ENCODE data around the gene ATF6. TPM values are rescaled to one million over a fixed set of nuclear protein-coding genes. Genes with fewer than 3 reads are reported as not detected.
"Not testable (repeated sequence)": the region's sequence is repeated elsewhere in the genome, so short reads cannot be mapped to it uniquely, and the experiment has no call there.

Gene ATF6, protein sequence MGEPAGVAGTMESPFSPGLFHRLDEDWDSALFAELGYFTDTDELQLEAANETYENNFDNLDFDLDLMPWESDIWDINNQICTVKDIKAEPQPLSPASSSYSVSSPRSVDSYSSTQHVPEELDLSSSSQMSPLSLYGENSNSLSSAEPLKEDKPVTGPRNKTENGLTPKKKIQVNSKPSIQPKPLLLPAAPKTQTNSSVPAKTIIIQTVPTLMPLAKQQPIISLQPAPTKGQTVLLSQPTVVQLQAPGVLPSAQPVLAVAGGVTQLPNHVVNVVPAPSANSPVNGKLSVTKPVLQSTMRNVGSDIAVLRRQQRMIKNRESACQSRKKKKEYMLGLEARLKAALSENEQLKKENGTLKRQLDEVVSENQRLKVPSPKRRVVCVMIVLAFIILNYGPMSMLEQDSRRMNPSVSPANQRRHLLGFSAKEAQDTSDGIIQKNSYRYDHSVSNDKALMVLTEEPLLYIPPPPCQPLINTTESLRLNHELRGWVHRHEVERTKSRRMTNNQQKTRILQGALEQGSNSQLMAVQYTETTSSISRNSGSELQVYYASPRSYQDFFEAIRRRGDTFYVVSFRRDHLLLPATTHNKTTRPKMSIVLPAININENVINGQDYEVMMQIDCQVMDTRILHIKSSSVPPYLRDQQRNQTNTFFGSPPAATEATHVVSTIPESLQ
- total RNA-seq = 12.6 TPM
- long read RNA-seq, full-length matches to known transcripts = 4 of 9 reads
- long read RNA-seq, partial matches to known transcripts = 3 of 9 reads
- long read RNA-seq, other reads (novel, unspliced or antisense) = 2 of 9 reads

DNA sequence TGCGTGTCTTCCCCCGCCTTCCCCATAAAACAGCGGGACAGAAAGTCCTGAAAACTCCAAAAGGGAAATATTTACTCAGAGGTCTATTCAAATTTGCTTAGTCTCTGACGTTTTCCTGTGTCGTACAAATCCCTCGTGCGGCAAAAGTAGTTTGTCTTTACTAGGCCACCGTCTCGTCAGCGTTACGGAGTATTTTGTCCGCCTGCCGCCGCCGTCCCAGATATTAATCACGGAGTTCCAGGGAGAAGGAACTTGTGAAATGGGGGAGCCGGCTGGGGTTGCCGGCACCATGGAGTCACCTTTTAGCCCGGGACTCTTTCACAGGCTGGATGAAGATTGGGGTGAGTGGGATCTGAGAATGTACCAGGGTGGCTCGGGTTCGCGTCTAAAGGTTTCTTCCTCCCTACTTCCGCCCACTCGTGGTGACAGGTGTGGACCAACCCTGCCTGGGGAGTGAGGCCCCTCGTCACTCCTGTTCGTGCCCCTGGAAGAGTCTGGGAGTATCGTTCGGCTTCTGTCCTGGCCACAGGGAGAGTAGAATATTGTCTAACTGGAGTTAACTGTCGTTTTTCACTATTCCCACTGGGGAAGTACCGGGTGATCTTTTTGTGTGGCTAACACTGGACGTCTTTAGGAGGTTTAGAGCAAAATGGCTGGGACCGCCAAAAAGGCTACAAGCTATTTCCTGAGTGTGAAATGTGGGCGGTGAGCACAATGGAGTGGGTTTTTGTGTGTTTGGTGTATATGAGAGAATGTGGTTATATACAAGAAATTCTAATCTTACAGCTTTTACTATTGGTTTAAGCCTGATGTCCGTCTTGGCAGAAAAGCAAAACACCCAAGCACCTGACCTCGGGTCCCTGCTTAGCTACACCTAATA is at the start of gene ATF6:
ATF6 (plus strand) TSS at position 219 of the 880 bp plus-strand sequence; CDS start at position 260, 41 bp downstream.
- intact Hi-C loops (cut with DNase I) = loop anchor here (1.0 kb wide), 1 partner anchor 17 kb away; the partner anchor contains the start of gene DUSP12
- DNase-seq (ENCODE audit: missing footprints) (peak; percentile 89), ATAC-seq (peak; percentile 89)

GRCh38 chr1:161718559-161719324 is 47.4 kb upstream of the ATF6 start:
- ATAC-seq (no peak), DNase-seq (ENCODE audit: missing footprints) (no peak)
- intact Hi-C loops (cut with DNase I) = no loop called here

DNA sequence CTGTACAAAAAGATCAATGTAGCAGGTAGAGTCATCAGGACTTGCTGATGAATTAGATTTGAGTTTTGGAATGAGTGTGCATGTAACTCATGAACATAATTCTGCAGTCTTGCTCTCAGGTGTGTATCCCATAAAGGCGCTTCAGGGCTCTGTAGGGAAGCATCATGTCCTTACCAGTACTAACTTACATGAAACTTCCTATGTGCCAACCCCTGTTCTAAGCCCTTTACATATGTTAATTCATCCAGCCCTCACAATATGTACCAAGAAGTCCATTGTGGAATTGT is 46.9 kb upstream of the ATF6 start:
- ATAC-seq = no peak

DNA sequence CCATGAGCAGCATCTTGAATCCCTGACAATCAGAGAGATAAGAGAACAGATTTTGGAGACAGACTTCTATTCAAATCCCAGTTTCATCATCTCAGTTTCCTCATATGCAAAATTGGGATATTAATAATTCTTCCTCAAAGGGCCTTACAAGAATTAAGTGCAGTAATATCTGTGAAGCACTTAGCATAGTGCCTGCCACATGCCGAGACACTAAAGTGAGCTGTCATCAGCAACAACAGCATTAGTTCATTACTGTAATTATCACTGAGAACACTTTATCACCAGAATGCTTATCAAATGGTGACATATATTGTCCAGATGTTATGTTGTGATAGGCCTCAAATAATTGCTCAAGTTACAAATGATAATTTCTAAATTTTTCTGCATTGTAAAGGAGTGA is 45.7 kb upstream of the ATF6 start:
- ATAC-seq (no peak), DNase-seq (ENCODE audit: missing footprints) (no peak)
- intact Hi-C loops (cut with DNase I) = no loop called here

More for the DNA sequence above, 46.9 kb upstream of the ATF6 start:
- intact Hi-C loops (cut with DNase I) = no loop called here
- no peak for DNase-seq (ENCODE audit: missing footprints)

DNA sequence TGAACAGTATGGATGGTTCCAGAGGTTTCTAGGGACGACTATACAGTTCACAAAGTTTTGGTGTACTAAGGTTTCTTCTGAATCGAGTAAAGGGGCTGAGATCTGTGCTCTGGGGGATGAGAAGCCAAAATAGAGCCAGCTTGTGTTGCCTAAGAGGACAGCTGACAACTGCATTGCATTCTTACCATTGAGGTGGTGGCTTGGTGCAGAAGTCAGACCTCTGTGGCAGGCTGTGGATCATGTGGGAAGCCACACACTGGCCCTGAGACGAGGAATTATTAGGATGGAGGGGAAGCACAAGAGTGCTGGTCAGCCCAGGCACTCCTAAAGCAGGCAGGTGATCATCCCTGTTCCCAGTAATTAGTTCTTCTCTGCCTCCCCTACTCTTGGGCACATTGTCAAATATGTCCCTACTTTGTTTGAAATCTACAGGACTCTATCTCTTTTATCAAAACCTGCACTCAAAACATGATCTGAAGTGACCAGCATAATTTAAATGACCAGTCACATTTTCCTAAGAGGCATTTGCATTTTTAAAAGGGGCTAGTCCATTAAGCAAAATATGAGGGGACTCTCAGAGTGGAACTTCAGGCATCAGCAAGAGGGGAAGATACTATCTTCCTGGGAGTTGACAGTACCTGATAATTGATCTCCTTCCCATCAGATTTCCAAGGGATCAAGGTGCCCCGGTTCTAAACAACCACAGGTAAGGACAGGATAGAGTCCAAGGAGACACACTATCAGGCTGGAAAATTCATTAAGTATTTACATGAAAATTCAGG is 45.0 kb upstream of the ATF6 start, which contains the start of gene FCRLB:
FCRLB (plus strand) TSS at position 589 of the 782 bp plus-strand sequence. CDS start 1,129 bp downstream, outside the sequence.
- DNase-seq (ENCODE audit: missing footprints) (no peak), ATAC-seq (no peak)
- intact Hi-C loops (cut with DNase I) = no loop called here

DNA sequence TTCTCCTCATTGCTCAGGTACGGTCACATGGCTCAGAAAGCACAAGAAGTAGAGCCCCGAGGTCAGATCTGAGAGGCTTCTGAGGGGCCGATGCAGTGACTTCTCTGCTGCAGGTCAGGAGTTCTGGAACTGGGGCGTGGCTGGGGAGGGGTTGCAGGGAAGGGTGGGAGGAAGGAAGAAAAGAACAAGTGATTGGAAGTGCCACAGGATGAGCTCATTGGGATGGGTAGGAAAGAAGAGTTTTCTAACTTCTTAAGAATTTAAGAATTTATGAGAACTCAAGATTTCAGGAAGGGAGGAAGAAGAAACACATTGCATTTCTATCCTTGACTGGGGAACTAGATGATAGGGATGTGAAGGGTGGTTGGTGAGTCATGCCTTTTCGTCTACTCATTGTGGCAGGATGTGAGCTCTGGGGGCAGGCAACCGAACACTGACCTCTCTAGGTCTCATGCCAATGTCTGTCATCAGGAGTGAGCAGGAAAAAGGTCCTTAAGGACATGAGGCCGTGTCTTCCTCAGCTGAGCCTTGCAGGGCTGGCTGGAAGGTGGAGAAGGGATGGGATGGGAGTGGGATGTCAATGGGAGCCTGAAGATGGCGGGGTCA is 44.3 kb upstream of the ATF6 start:
- intact Hi-C loops (cut with DNase I) = no loop called here
- ATAC-seq (no peak), DNase-seq (ENCODE audit: missing footprints) (no peak)

DNA sequence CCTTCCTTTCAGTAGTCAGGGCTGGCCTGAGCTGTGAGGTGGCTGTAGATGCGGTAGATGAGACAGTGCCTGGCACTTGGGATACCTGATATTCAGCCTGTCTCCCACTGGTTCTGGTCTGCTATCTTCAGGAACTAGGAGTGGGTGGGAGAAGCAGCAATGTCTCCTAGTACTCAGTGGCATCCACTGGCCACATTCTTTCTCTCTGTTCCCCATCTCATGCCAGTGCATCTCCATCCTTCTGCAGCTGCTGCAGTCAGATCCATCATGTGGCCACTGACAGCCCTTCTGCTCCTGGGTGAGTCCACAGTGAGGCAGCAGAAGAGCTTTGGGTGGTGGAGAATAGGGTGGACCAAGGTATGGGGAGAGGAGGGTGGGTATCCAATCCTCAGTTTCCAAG is 43.7 kb upstream of the ATF6 start:
- intact Hi-C loops (cut with DNase I) = no loop called here
- ATAC-seq = no peak
- no peak for DNase-seq (ENCODE audit: missing footprints)

GRCh38 chr1:161723459-161724141 is 42.5 kb upstream of the ATF6 start:
- no peak for DNase-seq (ENCODE audit: missing footprints)
- intact Hi-C loops (cut with DNase I) = no loop called here
- ATAC-seq = no peak

GRCh38 chr1:161725258-161725907 is 40.7 kb upstream of the ATF6 start:
- ATAC-seq; intact Hi-C loops (cut with DNase I); DNase-seq (ENCODE audit: missing footprints): not testable (repeated sequence)

- DNase-seq (ENCODE audit: missing footprints) (peak; percentile 80), ATAC-seq (peak; percentile 40)
- intact Hi-C loops (cut with DNase I) = no loop called here
Observed at GRCh38 chr1:161725908-161726472, 40.1 kb upstream of the ATF6 start.

GRCh38 chr1:161726473-161727255 is 39.5 kb upstream of the ATF6 start:
- ATAC-seq (peak; percentile 96), DNase-seq (ENCODE audit: missing footprints) (peak; percentile 93)
- intact Hi-C loops (cut with DNase I) = no loop called here

GRCh38 chr1:161727256-161727924 is 38.7 kb upstream of the ATF6 start:
- DNase-seq (ENCODE audit: missing footprints) (no peak), ATAC-seq (no peak)
- intact Hi-C loops (cut with DNase I) = no loop called here

DNA sequence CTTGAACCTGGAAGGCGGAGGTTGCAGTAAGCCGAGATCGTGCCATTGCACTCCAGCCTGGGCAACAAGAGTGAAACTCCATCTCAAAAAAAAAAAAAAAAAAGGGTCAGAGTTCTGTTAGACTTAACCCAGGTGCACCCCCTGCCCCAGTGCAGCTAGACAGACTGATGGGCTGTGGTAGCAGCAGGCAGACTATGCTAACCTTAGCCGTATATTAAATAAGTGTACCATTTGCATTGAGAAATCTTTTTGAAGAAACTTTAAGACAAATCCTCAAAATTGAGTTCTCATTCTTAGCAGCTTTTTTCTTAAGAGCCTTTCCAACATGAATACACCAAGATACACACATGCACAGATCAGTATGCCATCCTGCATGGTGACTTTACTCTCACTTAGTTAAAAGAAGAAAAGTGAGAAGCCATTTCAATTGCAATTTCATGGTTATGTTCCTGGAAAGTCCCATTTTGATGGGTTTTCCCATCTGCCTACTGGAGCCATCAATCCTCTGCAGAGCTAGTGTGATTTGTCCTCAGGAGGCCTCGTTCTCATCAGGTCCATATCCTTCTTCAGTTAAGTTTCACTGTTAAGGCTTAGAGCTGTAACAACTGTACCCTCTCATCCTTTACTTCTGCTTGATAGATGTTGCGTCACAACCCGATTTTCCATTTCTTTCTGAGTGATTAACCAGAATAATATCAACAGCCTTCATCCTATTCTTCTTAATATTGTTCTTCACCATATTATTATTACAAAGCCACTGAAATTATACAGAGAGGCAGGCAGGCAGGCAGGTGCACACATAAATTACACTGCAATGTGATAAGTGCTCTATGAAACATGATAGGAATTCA is 37.5 kb upstream of the ATF6 start:
- ATAC-seq = no peak
- intact Hi-C loops (cut with DNase I) = no loop called here

DNA sequence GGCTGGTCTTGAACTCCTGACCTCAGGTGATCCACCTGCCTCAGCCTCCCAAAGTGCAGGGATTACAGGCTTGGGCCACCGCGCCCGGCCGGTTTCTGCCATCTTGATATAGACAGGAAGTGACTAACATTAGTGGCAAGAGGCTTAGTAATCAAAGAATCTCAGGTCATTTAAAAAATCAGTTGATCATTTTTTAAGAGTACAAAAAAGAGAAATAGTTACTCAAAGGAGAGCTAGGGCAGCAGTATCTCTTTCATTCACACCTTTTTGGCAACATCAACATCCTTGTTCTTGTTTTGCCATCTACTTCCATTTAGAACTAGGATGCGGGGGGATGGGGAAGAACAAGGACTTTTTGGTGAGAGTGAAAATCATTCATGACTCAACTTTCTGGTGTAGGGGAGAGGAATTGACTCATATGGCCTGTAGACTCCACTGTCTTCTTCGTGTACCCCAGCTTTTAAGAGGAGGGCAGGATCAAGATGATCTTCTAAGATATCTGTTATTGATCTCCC is 36.0 kb upstream of the ATF6 start:
- DNase-seq (ENCODE audit: missing footprints) (no peak), ATAC-seq (no peak)
- intact Hi-C loops (cut with DNase I) = no loop called here

More for the DNA sequence above, 37.5 kb upstream of the ATF6 start:
- DNase-seq (ENCODE audit: missing footprints) = no peak

Measured in Right ventricle myocardium inferior (tissue), 1 donor.